GM19238 (cell line): Measurements from ENCODE around the gene DRAXIN.
A peak's percentile ranks its signal among the peaks of the same experiment; 100 is the strongest.

Experiments used
- DNase-seq: peaks from one replicate; pipeline ENCODE4 v3.0.0; 2011; ENCODE audit warnings: low spot score; ENCODE audit not compliant: insufficient read length

DRAXIN gene

GRCh38 chr1:11654939-11655808, 36.3 kb upstream of the DRAXIN start:
- DNase-seq: no peak

GRCh38 chr1:11657654-11658053, 33.9 kb upstream of the DRAXIN start:
- DNase-seq: no peak

- no peak for DNase-seq
These were observed 33.0 kb upstream of the DRAXIN start for GRCh38 chr1:11658542-11658941.

- no peak for DNase-seq
These were observed 31.8 kb upstream of the DRAXIN start for GRCh38 chr1:11659748-11660147.

GRCh38 chr1:11661103-11661502, 30.4 kb upstream of the DRAXIN start:
- DNase-seq: no peak

- peak; percentile 76 for DNase-seq
These were observed 27.0 kb upstream of the DRAXIN start for GRCh38 chr1:11664336-11665065.

GRCh38 chr1:11668516-11668915, 23.0 kb upstream of the DRAXIN start:
- DNase-seq: no peak

- DNase-seq: no peak
These were observed 20.8 kb upstream of the DRAXIN start for GRCh38 chr1:11670747-11671146.

GRCh38 chr1:11671205-11671543, 20.3 kb upstream of the DRAXIN start:
- no peak for DNase-seq

GRCh38 chr1:11671544-11672286, 19.8 kb upstream of the DRAXIN start:
- no peak for DNase-seq

GRCh38 chr1:11673089-11673769, 18.3 kb upstream of the DRAXIN start:
- DNase-seq: no peak

- no peak for DNase-seq
These were observed 17.0 kb upstream of the DRAXIN start for GRCh38 chr1:11674488-11674887.

GRCh38 chr1:11675325-11675724, 16.2 kb upstream of the DRAXIN start:
- DNase-seq: no peak

GRCh38 chr1:11676386-11677103, 15.0 kb upstream of the DRAXIN start:
- no peak for DNase-seq

GRCh38 chr1:11678442-11678841, 13.1 kb upstream of the DRAXIN start:
- DNase-seq: no peak

- DNase-seq: peak; percentile 45
These were observed 11.0 kb upstream of the DRAXIN start for GRCh38 chr1:11680270-11681070.

- DNase-seq: peak; percentile 96
These were observed 10.3 kb upstream of the DRAXIN start, which contains the start of gene MAD2L2 for GRCh38 chr1:11681071-11681771. Gene MAD2L2 (minus strand): TSS chr1:11681148. CDS start chr1:11680601, 547 bp downstream.

GRCh38 chr1:11682287-11682771, 9.2 kb upstream of the DRAXIN start:
- DNase-seq: no peak

GRCh38 chr1:11682799-11683198, 8.7 kb upstream of the DRAXIN start:
- no peak for DNase-seq
